Skeletal muscle tissue (tissue), 4 donors: ENCODE data around the gene FNTB. TPM values are rescaled to one million over a fixed set of nuclear protein-coding genes. Genes with fewer than 3 reads are reported as not detected.
"Not testable (repeated sequence)": the region's sequence is repeated elsewhere in the genome, so short reads cannot be mapped to it uniquely, and the experiment has no call there.

ENCODE experiments used
- H3K27ac ChIP-seq: one replicate; pipeline ENCODE4 v1.7.0; 2013; ENCODE audit warnings: mild to moderate bottlenecking, low read depth, low read length, inconsistent platforms
- H3K27me3 ChIP-seq, 3 donors: one replicate each; pipeline ENCODE4 v1.7.0; 2013; ENCODE audit warnings: low read length in 3 of 3; ENCODE audit not compliant: control insufficient read depth in 3 of 3, insufficient read depth in 3 of 3
- H3K36me3 ChIP-seq, 3 donors: one replicate each; pipeline ENCODE4 v1.7.0; 2013; ENCODE audit warnings: low read length in 3 of 3; ENCODE audit not compliant: control insufficient read depth in 3 of 3, insufficient read depth in 3 of 3
- H3K4me1 ChIP-seq, 3 donors: one replicate each; pipeline ENCODE4 v1.7.0; 2013; ENCODE audit warnings: low read length in 3 of 3, mild to moderate bottlenecking in 3 of 3; ENCODE audit not compliant: control insufficient read depth in 3 of 3, insufficient read depth in 3 of 3
- H3K4me3 ChIP-seq, 3 donors: one replicate each; pipeline ENCODE4 v1.7.0; 2013; ENCODE audit warnings: low read length in 3 of 3
- H3K9ac ChIP-seq, 3 donors: one replicate each; pipeline ENCODE4 v1.7.0; 2013; ENCODE audit warnings: low read length in 3 of 3, mild to moderate bottlenecking in 3 of 3, moderate library complexity in 2 of 3, low read depth in 1 of 3
- H3K9me3 ChIP-seq, 3 donors: one replicate each; pipeline ENCODE4 v1.7.0; 2013; ENCODE audit warnings: low read length in 3 of 3; ENCODE audit not compliant: control insufficient read depth in 3 of 3
- total RNA-seq: library from RNA; depleted of rRNA; stranded (reverse); fragments of >200 nt; gene quantifications from one replicate; pipeline ENCODE4 v1.2.3, GENCODE V29; 2014
- donor health status: Osteomylitis.

The FNTB gene
- total RNA-seq, 1 donor from 2014 or later = 5.7 TPM

GRCh38 chr14:65026526-65026925, 39.8 kb downstream of the FNTB start:
- H3K27ac ChIP-seq = no peak overlapping the region
- H3K9me3 ChIP-seq = no peaks in the 10 kb centered on the region
- no peak overlapping the region for H3K4me3 ChIP-seq
- H3K27me3 ChIP-seq = no peaks in the 10 kb centered on the region
- H3K9ac ChIP-seq = no peak overlapping the region
- peaks cover 9 to 20% (median 15%) of the 10 kb centered on the region in 3 donors for H3K36me3 ChIP-seq
- H3K4me1 ChIP-seq = no peaks in the 10 kb centered on the region

- no peak overlapping the region for H3K27ac ChIP-seq
- no peak overlapping the region for H3K4me3 ChIP-seq
- H3K27me3 ChIP-seq = no peaks in the 10 kb centered on the region
- peaks cover 0 to 7% (median 4%) of the 10 kb centered on the region in 3 donors for H3K4me1 ChIP-seq
- no peaks in the 10 kb centered on the region for H3K9me3 ChIP-seq
- H3K9ac ChIP-seq = no peak overlapping the region
- peaks cover 9 to 20% (median 15%) of the 10 kb centered on the region in 3 donors for H3K36me3 ChIP-seq
These were observed 40.6 kb downstream of the FNTB start for GRCh38 chr14:65027127-65027799.

GRCh38 chr14:65028937-65029336, 42.2 kb downstream of the FNTB start:
- H3K4me1 ChIP-seq = peaks cover 3 to 10% (median 9%) of the 10 kb centered on the region in 3 donors
- no peaks in the 10 kb centered on the region for H3K9me3 ChIP-seq
- no peak overlapping the region for H3K4me3 ChIP-seq
- H3K27ac ChIP-seq = no peak overlapping the region
- peaks cover 9 to 21% (median 16%) of the 10 kb centered on the region in 3 donors for H3K36me3 ChIP-seq
- no peak overlapping the region for H3K9ac ChIP-seq
- no peaks in the 10 kb centered on the region for H3K27me3 ChIP-seq

DNA sequence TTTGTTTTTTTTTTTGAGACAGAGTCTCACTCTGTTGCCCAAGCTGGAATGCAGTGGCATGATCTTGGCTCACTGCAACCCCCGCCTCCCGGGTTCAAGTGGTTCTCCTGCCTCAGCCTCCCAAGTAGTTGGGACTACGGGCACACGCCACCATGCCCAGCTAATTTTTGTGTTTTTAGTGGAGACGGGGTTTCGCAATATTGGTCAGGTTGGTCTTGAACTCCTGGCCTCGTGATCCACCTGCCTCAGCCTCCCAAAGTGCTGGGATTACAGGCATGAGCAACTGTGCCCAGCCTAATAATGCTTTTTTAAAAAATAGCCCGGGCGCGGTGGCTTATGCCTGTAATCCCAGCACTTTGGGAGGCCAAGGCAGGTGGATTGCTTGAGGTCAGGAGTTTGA, 44.6 kb downstream of the FNTB start:
- H3K9me3 ChIP-seq, H3K9ac ChIP-seq, H3K4me3 ChIP-seq, H3K27ac ChIP-seq, H3K27me3 ChIP-seq: not testable (repeated sequence)
- peaks cover 14 to 23% (median 16%) of the 10 kb centered on the region in 3 donors for H3K36me3 ChIP-seq
- peaks cover 8 to 18% (median 13%) of the 10 kb centered on the region in 3 donors for H3K4me1 ChIP-seq

DNA sequence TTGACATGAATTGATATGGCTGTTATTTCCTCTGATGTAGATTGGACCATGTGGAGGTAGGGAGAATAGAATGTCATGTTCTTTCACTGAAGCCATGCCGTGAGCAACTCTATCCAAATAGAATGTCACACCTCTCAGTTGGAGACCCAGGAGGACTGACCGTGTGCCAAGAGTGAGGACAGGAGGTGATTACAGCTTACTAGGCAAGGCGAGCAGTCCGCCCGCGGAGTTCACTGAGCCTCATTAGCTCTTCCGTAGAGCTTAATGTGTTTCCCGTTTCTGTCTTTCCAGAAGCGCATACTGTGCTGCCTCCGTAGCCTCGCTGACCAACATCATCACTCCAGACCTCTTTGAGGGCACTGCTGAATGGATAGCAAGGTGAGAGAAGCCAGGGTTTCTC, 45.6 kb downstream of the FNTB start:
- H3K4me3 ChIP-seq = no peak overlapping the region
- peak overlapping the region; percentile 32 for H3K27ac ChIP-seq
- no peaks in the 10 kb centered on the region for H3K27me3 ChIP-seq
- no peaks in the 10 kb centered on the region for H3K9me3 ChIP-seq
- H3K9ac ChIP-seq = peak overlapping the region in 1 of 3 donors; percentile 33
- peaks cover 11 to 16% (median 13%) of the 10 kb centered on the region in 3 donors for H3K36me3 ChIP-seq
- H3K4me1 ChIP-seq = peaks cover 8 to 18% (median 13%) of the 10 kb centered on the region in 3 donors

GRCh38 chr14:65033181-65033580, 46.5 kb downstream of the FNTB start:
- Histone ChIP-seq H3K9me3 (no peaks in the 10 kb centered on the region), H3K36me3 (peaks cover 5 to 10% (median 6%) of the 10 kb centered on the region in 3 donors), H3K4me1 (peaks cover 8 to 18% (median 13%) of the 10 kb centered on the region in 3 donors), H3K4me3 (no peak overlapping the region), H3K9ac (no peak overlapping the region), H3K27ac (no peak overlapping the region), H3K27me3 (no peaks in the 10 kb centered on the region)

- Histone ChIP-seq H3K4me1 (peaks cover 8 to 18% (median 13%) of the 10 kb centered on the region in 3 donors), H3K9me3 (no peaks in the 10 kb centered on the region), H3K27ac (no peak overlapping the region), H3K36me3 (peaks cover 2 to 10% (median 5%) of the 10 kb centered on the region in 3 donors), H3K9ac (no peak overlapping the region), H3K27me3 (no peaks in the 10 kb centered on the region), H3K4me3 (no peak overlapping the region)
These were observed 47.3 kb downstream of the FNTB start for GRCh38 chr14:65034021-65034420.

DNA sequence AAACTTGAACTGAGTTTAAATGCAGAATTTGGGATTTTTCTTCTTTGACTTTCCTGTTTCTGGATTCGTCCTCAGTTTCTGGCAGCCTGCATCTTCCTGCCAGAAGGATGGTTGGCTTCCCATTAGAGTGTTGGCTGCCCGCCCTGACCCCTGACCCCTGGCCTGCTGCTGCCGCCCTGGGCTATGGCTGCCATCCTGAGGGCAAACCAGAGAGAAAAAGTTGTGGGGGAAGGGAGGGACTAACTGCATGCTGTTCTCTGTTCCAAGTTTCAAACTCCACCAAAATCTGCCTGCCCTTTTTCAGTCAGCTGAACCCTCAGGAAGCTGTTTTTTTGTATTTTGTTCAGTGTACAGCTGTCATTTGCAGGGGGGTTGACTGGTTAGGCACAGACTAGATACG, 48.4 kb downstream of the FNTB start:
- no peak overlapping the region for H3K4me3 ChIP-seq
- H3K27me3 ChIP-seq = no peaks in the 10 kb centered on the region
- no peaks in the 10 kb centered on the region for H3K9me3 ChIP-seq
- H3K4me1 ChIP-seq = peaks cover 8 to 18% (median 13%) of the 10 kb centered on the region in 3 donors
- H3K36me3 ChIP-seq = peaks cover 0 to 10% (median 5%) of the 10 kb centered on the region in 3 donors
- no peak overlapping the region for H3K27ac ChIP-seq
- H3K9ac ChIP-seq = no peak overlapping the region

- Histone ChIP-seq H3K4me3 (no peak overlapping the region), H3K27me3 (no peaks in the 10 kb centered on the region), H3K4me1 (peaks cover 3 to 9% (median 5%) of the 10 kb centered on the region in 3 donors), H3K9ac (no peak overlapping the region), H3K36me3 (peaks cover 21 to 26% (median 22%) of the 10 kb centered on the region in 3 donors), H3K27ac (no peak overlapping the region), H3K9me3 (no peaks in the 10 kb centered on the region)
These were observed 52.3 kb downstream of the FNTB start for GRCh38 chr14:65038966-65039365.

GRCh38 chr14:65040666-65041433, 54.2 kb downstream of the FNTB start:
- H3K9me3 ChIP-seq = no peaks in the 10 kb centered on the region
- no peaks in the 10 kb centered on the region for H3K27me3 ChIP-seq
- no peak overlapping the region for H3K4me3 ChIP-seq
- peaks cover 19 to 32% (median 29%) of the 10 kb centered on the region in 3 donors for H3K36me3 ChIP-seq
- no peak overlapping the region for H3K9ac ChIP-seq
- peaks cover 0 to 3% (median 0%) of the 10 kb centered on the region in 3 donors for H3K4me1 ChIP-seq
- no peak overlapping the region for H3K27ac ChIP-seq
